GM18498 (cell line): ENCODE results near the gene CNTNAP2.
"Not testable (repeated sequence)": the region's sequence is repeated elsewhere in the genome, so short reads cannot be mapped to it uniquely, and the experiment has no call there.

Experiments
- ATAC-seq: cut with Tn5 transposase; IDR thresholded peaks from one replicate; pipeline ENCODE4 v1.9.1; 2021; ENCODE audit warnings: mild to moderate bottlenecking, moderate library complexity; ENCODE audit not compliant: unreplicated experiment

The CNTNAP2 gene

DNA sequence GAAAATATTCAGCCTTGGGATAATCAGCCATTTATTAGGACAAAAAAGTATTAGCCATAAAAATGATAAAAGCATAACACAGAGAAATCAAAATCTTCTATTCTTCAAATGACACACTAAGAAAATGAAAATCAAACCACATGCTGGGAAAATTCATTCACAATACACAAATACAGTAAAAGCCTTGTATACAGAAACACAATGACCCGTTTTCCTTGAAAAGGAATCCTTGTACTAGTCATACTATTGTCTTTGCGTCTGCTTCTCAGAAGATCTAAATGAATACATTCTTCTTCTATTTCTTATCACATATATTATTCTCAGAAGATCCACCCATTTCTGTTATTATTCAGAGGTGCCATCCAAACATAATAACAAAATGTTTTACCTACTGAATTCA is 749.1 kb downstream of the CNTNAP2 start:
- ATAC-seq = no peak

DNA sequence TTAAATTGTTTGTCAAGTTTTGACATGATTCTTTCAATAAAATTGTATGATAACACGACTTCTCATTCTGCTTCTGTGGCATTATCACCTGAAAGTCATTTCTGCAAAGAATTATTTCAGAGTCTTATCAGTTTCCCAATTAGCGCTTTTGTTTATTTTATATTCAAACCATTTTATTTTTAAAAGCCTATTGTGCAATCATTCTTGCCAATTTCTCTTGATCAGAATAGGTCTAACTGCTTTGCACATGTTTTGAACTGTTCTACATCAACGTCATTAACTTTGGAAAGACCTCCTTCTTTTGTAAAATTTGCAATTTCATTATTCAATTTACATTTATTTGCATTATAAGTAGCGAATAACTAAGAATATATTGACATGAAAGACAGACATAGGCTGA is 758.1 kb downstream of the CNTNAP2 start:
- no peak for ATAC-seq

DNA sequence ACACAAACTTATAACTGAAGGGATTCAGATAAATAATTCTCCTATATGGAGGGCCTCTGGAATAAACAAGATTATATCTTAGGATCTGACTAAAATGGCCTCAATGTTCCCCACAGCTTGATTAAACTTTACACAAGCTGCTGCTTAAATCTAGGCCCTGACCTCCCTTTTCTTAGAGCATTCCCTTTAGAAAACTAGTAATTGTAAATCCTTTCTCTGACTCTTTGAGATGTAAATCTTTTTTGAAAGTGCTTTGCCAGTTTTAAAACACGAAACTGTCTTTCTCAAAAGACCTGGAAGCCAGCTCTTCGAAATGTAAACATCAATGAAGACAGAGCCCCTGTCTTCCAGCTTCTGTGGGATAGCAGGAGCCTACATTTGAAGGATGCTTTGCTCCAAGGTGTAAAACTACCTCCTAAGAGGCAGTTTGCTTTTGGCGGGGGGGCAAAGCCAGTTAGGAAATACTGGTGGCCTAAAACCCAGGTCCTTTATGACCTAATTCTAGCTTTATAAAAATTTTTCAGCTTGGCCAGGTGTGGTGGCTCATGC is 758.7 kb downstream of the CNTNAP2 start:
- ATAC-seq = no peak

DNA sequence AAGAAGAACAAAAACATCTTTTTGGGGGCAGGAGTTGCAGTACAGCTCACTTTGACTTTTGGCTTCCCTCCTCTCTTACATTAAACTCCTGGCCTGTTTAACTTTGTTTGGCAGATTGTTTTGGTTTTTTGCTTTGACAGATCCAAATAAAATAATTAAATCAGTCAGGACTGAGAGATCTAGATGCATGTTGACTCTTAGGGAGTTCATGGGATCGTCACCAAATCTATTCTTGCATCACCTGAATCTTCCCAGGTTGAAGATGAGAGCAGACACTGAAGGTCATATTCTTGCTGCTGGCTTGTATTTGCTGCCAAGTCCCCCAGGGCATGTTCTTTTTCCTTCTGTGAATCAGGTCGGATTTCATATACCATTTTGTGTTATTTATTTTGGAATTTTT is 759.4 kb downstream of the CNTNAP2 start:
- ATAC-seq = no peak

DNA sequence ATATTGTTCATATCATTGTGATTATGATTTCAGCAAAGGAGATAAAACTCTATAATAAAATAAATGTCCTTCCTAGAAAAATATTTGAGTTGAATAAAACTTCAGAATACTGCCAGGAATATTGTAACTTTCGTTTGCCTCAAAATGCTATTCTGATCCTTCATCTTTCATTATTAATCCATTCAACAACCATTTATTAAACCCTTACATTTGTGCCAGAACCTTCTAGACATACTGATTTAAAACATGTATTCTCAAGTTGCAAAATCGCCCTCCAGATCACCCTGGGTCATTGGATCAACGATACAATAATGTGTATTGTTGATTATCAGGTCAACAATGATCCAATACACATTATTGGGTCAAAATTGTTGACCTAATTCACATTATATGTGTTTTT is 759.8 kb downstream of the CNTNAP2 start:
- no peak for ATAC-seq

DNA sequence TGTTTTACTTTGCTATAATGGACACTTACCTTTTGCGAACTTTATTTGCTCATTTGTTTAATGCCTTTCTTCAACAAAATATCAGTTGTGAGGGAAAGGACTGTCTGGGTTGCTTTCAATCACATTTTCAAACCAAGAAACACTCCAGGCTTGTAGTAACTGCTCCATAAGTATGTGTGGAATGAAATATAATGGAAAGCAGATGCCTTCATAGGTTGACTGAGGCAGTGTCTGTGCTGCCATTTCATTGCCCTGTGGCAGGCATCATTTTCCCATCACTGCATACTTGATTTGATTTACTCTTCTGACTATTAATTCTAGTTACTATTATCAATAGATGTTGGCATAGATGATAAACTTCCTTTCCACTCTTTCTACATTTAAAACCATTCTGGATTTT is 762.3 kb downstream of the CNTNAP2 start:
- no peak for ATAC-seq

DNA sequence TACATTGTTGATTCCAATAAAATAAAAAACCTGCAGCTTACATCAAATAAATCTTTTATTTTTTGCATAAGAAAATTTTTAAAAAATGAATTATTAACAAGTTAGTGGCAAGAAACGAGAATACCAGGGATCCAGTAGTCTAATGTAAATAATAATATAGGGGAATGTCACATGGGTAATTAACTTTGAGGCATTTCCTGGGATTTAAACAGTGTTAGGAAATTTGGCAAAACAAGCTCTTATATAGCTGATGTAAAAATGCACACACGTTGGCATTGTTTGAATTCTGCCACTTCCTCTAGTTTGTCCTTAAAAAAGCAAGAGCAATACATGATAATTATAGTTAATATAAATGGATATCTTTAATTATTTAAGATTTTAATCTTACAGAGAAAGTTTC is 768.6 kb downstream of the CNTNAP2 start:
- no peak for ATAC-seq

DNA sequence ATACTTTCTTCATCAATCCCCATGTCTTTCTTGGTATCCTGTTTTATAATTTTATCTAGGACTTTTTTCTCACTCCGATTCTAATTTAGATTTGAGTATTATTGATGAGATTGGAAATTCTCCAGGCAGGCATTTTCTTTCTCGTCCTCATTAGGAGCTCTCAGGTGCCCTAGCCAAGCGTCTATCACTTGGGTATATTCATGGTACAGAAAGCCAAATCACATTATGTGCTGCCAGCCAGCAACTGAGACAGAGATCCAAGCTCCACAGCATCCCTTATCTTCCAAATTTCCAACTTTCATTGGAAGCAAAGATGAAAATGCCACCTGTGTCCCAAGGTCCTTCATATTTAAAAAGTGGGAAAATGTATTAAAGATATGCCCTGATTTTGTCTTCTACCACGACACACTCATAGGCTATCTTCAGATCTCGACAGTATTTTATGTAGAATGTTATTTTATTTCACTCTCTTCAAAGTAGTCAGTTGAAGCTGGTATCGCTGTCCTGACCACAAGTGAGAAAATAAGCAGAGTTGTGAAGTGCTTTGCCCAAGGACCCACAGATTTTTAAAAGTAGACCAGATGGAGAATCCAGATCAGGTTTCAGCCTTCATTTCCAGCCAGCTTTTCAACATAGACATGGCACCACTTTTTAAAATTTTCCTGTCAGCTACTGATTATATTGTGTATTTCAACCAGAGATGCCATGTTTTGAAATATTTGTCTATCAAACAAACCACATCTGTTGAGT is 773.4 kb downstream of the CNTNAP2 start:
- ATAC-seq = no peak

DNA sequence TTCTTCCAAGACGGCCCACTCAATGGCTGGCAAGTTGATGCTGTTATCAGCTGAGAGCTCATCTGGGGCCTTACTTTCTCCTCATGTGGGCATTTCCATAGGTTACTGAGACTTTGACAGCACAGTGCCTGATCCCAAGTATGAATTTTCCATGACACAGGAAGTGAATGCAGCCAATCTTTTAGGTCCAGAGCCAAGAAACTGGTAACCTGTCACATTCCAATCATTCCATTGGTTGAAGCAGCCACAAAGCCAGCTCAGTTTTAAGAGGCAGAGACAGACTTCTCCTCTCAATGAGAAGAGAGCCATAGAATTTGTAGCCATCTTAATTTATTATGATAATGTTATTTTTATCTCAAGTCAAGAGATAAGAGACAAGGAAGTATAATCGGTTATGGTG is 775.5 kb downstream of the CNTNAP2 start:
- no peak for ATAC-seq

DNA sequence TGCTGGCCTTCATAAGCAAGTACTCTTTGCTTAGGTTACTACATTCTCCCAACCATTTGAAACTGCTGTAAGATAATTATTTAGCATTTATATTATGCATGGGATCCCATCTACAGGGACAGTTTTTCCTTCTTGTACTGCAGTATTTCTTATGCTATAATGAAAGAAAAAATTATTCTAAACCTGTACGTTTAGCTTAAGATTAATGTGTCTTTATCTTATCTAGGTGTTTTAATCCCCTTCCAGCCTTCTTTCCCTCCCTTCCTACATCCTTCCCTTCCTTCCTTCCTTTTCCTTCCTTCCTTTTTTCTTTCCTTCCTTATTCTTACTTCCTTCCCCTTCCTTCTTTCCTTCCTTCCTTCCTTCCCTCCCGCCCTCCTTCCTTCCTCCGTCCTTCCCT is 778.3 kb downstream of the CNTNAP2 start:
- ATAC-seq = no peak

DNA sequence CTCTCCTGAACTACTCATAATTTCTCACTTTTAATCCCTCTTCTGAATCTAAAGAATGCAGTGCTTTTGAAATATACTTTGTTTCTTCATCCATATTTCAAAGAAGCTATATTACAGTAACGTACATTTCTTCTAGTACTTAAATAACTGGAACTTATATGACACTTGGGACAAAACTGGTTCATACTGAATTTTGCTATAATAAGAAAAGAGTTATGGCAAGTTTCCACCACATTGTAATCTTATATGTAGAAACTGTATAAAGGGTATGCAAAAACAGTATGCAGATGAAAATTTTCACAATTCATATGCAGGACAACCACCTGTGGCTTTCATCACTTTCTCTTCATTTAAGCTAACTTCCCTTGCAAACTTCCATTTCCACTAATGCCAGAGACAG is 785.7 kb downstream of the CNTNAP2 start:
- ATAC-seq = no peak

DNA sequence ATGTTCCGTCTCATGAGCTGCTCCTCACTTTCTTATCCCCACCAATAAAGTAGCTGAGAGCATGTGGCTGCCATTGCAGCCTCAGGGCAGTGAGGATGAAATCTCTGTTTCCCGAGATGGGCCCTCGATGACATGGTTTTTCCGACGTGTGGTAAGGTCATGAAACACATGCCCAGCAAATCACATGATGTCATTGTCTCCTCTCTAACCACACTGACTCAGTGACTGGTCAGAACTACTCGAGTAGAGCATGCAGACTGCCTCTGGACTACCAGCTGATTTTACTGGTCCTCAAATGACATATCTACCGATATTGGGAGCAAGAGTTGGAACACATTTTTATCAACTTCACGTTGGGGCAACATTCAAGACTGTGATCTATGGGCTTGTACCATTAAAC is 786.1 kb downstream of the CNTNAP2 start:
- no peak for ATAC-seq

DNA sequence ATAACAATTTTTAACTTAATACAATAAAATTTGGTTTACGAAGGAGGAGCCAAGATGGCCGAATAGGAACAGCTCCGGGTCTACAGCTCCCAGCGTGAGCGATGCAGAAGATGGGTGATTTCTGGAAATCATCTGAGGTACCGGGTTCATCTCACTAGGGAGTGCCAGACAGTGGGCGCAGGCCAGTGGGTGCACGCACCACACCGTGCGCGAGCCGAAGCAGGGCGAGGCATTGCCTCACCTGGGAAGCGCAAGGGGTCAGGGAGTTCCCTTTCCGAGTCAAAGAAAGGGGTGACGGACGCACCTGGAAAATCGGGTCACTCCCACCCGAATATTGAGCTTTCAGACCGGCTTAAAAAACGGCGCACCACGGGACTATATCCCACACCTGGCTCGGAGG is 789.1 kb downstream of the CNTNAP2 start:
- ATAC-seq = not testable (repeated sequence)

DNA sequence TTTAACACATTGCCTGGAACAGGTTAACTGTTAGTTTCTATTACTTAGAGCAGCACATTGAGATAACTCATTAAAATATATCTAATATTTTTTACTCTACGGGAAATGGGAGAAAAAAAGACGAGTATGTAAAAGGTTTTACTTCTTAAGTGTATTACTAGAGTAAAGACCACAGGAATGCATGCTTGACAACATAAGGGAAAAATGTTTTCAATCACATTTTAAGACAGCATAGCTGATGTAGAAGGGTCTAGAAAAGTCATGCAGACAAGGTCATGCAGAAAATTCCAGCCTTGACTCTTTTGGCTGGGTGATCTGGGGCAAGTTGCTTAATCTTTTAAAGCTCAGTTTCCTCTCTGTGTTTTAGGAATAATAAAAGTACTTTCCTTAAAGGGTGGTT is 806.2 kb downstream of the CNTNAP2 start:
- no peak for ATAC-seq

DNA sequence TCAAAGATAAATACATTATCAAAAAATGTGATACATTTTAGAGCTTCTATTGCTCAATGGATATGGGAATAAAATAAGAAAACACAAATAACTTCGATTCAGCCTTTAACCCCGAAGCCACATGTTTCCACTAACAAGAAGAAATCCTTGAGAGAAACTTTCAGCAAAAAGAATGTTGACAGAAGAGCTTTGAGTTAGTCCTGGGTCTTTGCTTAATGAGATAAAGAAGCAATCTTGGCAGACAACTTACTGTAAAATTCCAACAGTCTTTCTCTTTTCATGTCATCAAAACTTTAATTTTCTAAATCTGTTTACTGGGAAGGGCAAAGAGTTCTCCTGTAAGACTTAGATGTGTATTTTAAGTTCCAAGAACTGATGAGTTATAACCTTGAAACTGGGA is 810.2 kb downstream of the CNTNAP2 start:
- no peak for ATAC-seq

DNA sequence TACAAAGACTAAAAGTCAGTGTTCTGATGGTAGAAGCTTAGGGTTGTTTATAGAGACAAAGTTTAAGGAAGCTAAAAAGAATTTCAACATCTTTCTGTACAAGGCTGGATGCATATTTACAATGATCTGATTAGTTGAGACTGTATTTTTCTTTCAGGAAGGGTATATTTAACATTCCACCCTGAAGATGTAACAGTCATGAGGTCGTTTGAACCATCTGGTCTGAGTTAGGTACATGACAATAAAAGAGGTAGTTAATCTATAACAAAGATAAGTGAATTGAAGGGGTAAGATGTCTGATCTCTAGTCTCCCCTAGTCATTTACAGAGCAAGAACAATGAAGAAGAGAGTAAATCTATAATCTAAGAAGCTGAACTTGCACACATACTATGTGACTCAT is 821.2 kb downstream of the CNTNAP2 start:
- ATAC-seq = no peak

DNA sequence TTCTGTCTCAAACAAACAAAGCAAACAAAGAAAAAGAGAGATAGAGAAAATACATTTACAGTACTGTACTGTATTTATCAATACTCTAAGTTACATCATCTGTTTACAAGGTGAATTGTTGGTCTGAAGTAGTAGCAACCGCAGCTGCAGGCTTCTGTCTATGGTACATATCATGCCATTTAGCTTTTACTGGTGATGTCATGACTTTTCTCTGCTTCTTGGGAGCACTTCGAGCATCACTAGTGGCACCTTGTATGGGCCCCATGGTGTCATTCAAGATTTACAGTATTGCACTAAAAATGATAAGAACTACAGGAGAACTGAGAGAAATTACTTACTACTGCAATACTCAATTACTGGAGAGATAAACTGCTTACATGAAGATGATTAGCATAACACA is 826.9 kb downstream of the CNTNAP2 start:
- ATAC-seq = no peak

DNA sequence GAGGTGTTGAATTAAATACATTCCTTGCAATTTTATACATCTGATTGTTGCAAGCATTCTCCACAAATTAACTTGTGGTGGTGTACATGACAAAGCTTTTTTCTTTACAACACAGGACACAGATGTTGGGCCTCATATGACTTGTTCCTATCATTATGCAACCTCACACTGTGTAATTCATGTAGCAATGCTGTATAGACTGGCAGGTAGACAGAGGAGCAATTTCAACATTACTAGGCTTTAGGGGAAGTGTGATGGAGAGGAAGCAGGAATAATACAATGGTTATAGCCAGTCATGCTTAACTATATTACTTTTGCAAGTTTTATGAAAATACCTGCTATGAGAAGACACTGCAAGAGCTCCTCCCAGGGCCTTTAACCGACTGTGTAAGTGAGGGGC is 832.1 kb downstream of the CNTNAP2 start:
- ATAC-seq = no peak

DNA sequence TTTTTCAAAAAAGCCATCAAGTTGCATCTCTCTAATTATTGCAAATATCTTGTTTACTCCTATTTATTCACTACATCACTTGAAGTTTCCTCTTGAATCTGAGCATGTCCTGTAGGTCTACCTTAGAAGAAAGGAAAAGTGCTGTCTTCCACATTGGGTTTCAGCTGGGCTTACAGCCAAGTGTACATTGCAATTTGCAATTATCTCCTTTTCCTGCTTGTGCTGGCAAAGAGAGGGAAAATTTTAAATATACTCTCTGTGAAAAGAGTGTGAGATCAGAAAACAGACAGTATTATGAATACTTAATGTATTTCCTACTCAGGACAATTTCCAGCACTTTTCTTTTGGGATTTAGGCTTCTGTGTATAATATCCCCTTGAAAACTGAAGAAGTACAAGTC is 839.7 kb downstream of the CNTNAP2 start:
- ATAC-seq = no peak

DNA sequence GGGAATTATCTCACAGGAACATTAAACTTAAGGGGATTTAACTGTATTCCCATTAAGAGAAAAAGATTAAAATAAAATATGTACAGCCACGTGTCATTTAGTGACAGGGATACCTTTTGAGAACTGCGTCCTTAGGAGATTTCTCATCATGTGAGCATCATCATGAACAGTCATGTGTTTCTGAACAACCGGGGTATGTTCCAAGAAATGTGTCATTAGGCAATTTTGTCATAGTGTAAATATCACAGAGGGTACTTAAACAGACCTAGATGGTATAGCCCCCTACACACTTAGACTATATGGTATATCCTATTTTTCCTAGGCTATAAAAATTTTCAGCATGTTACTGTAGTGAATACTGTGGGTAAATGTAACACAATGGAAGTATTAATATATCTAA is 840.3 kb downstream of the CNTNAP2 start:
- no peak for ATAC-seq

DNA sequence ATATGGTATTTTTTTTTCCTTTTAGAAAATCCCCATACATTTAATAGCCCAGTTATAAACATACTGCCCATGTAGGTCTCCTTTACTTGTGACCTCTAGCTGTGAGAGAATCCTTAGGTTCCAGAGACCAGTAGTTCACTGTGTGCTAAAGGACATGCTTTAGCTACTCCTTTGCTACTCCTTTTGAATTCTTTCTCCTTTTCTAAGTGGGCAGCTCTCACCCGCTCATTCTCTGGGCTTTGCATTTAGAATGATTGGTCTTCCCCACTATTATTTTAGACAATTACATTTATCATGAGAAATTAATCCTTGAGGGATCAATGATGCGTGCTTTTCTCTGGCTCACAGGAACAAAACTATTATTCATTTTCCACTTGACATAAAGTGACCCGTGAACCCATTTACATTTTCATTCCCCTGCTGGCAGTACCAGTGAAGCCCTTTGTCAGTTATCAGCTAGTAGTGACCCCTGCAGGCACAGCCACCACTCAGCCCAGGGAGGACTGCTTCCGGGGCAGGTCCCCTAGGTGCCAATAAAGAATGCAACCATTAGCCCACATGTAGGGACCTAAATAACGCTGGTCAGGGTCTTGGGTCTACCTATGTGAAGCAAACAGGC is 844.3 kb downstream of the CNTNAP2 start:
- no peak for ATAC-seq

DNA sequence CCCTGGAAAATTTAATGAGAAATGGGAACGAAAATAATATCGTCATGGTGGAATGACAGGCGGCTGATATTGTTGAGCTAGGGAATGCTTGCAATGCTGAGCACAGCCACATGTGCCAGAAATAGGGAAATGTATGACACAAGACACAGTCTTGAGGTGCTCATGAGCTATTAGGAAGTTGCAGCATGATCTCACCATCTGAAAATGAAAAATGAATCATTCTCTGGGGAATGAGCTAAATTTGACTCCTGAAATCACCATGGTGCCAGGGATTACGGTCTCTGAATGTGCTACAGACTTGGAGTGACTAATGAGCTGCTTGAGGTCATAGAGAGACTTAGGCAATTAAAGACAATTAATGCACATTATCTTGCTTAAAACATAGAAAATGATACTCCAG is 845.0 kb downstream of the CNTNAP2 start:
- no peak for ATAC-seq

DNA sequence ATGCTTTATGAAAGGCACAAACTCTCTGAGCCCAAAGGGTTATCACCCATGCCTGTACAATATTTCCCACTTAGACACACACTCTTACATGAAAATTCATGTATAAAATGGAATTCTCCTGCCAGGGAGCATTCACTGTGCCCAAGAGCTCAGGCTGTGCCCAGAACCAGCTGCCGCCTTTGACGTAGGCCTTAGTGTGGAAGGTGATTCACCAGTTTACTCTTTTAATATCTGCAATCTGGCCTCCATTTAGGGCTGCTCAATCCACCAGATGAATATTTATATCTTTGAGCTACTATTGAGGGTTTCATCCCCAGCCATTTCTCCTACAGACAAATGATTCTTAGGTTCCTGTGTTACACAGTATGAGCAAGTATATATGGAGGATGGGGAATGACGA is 849.7 kb downstream of the CNTNAP2 start:
- no peak for ATAC-seq
